ENCODE data around the gene CSNK1G1.
"Not testable (repeated sequence)": the region's sequence is repeated elsewhere in the genome, so short reads cannot be mapped to it uniquely, and the experiment has no call there.

Gene CSNK1G1

DNA sequence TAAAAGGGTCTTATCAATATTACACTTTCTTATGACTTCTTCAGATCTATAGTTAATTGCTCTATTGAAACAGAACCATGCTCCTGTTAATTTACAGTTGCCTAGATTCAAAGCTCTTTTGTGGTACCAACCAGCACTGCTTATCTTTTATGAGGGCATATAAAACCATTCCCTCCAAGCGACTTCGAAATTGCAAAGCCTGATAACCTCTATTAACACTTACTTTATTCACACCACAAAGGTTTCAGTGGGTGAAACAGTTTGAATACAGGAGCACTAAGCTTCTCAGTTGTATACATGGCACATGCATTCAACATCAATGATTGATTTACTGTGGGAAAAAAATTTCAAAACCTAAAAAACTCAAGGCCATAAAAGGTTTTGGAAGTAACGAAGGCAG, 118.3 kb downstream of the CSNK1G1 start:
- DNase-seq (ENCODE audit: low spot score), result no peak

DNA sequence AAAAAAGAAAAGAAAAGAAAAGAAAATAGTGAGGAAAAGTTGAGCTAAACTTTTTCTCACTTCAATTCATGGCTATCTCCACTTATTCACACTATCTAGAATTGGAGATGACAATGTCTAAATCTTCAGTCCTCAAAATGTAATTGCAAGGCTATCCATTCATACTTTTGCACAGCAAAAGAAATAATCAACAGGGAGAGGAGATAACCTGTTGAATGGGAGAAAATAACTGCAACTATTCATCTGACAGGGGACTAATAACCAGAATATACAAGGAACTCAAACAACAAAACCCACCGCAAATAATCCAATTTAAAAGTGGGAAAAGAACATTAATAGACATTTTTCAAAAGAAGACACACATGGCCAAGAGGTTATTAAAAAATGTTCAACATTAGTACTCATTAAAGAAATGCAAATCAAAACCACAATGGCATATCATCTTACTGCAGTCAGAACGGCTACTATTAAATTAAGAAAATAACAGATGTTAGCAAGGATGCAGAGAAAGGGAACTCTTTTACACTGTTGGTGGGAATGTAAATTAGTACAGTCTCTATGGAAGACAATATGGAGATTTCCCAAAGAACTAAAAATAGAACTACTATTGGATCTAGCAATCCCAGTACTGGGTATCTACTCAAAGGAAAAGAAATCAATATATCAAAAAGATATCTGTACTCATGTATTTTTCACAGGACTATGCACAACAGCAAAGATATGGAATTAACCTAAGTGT, 119.6 kb downstream of the CSNK1G1 start:
- no peak for DNase-seq (ENCODE audit: low spot score)

DNA sequence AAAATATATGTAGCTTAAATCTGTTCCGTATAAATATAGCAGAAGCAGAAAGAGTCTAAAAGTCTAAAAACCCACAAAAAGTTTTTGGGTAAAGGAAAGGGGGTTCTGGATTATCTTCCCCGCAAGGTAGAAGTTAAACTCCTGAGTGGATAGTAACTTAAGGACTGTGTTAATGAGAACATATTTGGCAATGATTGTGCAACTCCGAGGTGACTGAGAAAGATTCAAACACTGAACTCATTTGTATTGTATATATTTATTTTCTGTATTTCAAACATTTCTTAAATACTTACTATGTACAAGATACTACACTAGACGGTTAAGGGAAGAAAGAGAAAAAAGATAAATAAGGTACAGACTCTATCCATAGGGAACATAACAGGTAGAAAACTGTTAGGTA, 120.4 kb downstream of the CSNK1G1 start:
- no peak for DNase-seq (ENCODE audit: low spot score)

DNA sequence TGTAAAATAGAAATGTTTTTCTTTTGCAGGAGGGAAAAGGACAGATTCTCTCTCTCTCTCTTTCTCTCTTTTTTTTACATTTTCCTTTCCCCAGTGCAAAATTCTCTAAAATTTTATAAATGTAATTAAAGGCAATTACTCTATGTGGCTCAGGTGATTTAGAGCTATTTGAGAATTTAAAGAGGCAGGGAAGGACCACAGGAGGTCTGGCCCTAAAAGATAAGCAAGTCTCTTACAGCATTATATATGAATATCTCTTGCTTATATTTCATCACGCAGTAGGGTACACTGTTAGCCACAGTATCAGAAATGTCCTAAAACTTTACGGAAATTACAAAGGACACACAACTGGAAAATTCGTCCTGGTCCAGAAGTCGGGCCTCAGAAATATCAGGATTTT, 122.7 kb downstream of the CSNK1G1 start:
- no peak for DNase-seq (ENCODE audit: low spot score)

DNA sequence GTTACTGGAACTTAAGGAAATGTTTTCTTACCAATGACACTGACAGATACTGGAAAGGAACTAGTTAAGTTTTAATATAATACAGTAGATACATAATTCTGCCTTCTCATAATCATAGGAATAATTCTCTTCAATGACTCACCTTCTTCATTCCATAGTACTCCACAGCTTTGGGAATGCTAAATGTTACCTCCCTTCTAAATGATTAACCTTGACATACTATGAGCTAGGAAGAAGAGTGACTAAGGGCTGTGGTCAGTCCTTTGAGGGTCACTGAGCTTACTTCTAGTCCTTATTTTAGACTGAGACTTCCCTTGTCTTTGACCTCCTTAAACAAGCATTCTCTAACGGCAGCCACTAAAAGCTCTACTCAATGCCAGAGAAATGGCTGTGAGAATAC, 123.6 kb downstream of the CSNK1G1 start:
- no peak for DNase-seq (ENCODE audit: low spot score)

DNA sequence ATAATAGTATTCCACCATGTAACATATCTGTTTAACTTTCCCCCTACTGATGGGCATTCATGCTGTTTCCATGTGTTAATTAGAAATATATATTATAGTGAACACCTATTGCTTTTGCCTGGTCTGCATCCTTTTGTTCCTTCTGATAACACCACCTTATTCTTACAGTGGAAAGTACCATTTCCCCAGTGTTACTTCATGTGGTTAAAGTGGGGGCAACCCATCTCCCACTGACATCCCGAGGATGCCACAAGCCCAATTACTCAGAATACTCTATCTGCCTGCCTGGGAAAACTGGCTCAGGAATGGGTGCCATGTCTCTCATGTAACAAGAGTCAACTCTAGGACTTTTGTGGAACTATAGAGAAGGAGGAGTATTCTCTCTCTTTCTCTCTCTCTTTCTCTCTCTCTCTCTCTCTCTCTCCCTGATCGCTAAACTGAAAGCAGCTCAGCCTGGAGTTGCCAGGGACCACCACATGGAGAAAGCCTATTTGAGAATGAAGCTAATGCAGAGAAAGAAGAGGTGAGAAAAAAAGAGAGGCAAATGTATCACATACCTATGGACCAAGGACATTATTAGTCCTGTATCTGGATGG, 126.7 kb downstream of the CSNK1G1 start:
- no peak for DNase-seq (ENCODE audit: low spot score)

DNA sequence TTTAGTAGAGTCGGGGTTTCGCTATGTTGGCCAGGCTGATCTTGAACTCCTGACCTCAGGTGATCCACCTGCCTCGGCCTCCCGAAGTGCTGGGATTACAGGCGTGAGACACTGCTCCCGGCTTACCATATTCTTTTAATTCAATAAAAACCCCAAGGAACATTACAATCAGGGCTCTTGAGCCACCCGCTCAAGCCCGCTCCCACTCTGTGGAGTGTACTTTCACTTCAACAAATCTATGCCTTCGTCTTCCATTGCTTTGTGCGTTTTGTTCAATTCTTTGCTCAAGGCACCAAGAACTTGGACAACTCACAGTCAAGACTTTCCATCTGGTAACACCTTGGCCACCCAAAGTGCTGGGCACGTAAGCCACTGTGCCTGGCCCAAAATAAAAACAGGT, 130.2 kb downstream of the CSNK1G1 start:
- DNase-seq (ENCODE audit: low spot score), result no peak

DNA sequence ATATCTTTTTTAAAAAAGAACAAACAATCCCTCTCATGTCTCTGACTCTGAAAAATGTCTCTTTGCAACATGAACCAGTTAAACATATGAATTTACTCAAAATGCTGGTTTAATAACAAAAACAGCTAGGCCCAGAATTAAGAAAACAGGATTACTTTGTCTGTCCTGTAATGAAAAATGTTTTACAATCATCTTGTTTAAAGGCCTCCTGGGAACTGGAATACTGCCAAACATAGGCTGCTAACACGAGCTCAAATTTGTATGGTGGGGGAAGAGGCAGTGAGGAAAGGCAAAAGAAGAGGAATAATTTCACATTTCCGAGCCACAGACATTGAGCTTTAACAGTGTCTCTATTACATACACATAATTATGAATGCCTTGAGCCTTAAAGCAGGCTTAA, 131.5 kb downstream of the CSNK1G1 start:
- no peak for DNase-seq (ENCODE audit: low spot score)

DNA sequence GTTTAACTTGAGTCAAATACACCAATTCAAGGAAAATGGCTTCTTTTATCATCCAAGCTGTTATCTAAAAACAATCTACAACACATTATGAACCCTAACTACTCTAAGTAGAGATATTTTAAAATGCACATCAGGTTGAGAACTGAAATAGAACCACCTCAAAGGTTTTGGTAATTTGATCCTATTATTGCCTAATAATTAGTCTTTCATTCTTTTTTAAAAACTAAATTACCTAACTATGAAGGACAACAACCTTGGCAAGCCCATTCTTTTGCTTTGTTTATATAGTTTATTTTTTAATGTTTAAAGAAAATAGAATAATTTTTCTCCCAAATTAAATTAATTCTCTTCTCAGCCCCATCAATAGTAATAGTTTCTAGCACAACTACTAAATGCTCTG, 132.1 kb downstream of the CSNK1G1 start:
- no peak for DNase-seq (ENCODE audit: low spot score)

DNA sequence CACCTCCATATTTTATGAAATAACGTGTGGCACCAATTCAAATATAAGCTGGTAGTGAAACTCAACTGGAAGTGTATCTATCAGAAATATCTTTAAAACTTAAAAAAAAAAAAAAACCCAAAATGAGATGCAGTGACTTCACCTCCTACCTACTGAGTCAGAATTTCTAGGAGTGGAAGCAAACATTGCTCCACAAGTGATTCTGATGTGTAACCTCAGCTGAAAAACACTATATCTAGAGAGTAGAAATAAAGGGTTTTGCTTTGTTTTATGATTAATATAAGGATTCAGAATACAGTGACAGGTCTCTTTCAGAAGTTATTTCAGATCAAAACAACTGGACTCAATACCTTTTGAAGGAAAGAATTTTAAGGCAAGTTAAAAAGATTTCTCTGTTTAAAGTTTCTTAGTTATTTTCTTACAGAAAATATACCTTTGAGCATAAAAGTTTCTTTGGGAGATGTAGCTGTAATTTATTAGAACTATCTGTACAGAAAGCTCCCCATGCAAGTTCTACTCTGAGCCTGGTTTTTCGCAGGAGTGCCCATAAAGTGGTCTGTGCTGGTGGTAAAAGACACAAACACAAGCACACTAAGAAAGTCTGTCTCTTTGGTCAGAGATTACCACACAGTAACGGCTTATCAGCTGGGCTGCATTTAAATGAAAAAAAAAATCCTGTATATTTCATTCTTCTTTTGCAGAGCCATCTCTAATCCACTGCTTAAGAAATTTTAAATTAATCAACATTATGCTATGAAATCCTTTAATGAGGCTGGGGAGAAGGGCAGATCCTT, 133.2 kb downstream of the CSNK1G1 start:
- no peak for DNase-seq (ENCODE audit: low spot score)

DNA sequence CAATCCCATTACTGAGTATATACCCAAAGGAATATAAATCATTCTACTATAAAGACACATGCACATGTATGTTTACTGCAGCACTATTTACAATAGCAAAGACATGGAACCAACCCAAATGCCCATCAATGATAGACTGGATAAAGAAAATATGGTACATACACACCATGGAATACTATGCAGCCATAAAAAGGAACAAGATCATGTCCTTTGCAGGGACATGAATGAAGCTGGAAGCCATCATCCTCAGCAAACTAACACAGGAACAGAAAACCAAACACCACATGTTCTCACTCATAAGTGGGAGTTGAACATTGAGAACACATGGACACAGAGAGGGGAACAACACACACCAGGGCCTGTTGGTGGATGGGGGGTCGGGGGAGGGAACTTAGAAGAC, 134.1 kb downstream of the CSNK1G1 start:
- DNase-seq (ENCODE audit: low spot score), result not testable (repeated sequence)

DNA sequence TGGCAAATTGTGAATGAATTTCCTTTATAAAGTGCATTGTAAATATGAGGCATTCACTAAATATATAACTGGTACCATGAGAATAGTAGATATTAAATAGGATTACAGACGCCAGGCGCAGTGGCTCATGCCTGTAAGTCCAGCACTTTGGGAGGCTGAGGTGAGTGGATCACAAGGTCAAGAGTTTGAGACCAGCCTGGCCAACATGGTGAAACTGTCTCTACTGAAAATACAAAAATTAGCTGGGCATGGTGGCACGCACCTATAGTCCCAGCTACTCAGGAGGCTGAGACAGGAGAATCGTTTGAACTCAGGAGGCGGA, 138.6 kb downstream of the CSNK1G1 start:
- not testable (repeated sequence) for DNase-seq (ENCODE audit: low spot score)

DNA sequence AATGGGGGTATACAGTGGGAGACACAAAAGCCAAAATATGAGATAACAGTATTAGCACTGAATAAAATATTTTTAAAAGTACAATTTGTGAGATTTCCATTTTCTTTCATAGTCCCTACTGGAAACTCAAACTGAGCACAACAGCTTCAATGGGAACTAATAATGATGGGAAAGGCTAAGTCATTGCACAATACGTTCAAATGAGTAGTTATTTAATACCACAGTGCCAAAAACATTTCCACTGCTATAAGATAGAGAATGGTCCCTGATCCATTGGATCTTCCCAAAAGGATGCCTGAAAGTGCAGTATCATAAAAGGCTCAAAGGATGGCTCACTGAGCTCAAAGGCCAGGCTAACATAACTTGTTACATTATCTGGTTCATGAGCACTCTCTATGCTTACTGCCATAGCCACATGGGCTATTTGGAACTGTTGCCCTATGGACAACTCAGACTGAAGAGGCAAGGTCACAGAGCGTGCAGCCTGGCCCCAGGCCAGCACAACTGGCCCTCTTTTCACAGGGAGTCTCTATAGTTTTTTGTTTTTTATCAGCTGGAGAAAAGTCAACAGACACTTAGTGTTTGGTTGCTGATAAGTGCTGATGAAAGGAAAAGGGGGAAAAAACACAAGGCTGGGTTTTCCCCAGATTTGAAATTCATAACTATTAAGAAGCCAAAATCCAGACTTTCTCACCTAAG, 139.1 kb downstream of the CSNK1G1 start:
- no peak for DNase-seq (ENCODE audit: low spot score)

DNA sequence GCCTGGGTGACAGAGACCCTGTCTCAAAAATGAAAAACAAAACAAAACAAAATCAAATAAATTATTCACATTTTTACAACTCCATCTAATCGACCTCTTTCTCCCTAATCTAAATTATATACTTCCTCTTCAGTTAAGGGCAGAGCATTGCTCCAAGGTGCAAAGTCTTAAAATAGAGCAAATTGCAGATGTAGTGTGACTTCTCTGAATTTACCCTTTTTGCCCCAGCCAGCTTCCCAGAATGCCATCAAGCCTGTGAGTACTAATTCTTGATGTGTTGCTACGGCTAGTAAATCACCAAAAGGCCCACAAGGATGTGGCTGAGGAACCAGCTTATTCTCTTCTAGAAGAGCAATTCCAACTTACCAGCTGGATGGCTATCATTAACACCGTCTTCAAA, 139.8 kb downstream of the CSNK1G1 start:
- DNase-seq (ENCODE audit: low spot score), result no peak

DNA sequence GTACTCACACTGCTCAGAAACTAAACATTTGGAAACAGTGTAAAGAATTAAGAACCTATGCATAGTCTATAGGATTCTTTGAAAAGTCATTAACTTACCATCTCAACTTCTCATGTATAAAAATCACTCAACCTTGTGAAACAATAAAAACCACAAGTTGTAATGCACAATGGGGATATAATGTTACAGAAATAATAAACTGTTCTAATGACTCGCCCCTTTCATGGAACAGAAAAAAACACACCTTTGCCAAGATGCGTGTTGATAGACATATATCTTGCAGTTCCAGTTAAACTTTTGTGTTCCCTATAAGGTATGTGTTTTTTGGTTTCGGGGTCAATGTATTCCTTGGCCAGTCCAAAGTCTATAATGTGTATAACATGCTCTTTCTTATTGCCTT, 142.3 kb downstream of the CSNK1G1 start:
- no peak for DNase-seq (ENCODE audit: low spot score)

DNA sequence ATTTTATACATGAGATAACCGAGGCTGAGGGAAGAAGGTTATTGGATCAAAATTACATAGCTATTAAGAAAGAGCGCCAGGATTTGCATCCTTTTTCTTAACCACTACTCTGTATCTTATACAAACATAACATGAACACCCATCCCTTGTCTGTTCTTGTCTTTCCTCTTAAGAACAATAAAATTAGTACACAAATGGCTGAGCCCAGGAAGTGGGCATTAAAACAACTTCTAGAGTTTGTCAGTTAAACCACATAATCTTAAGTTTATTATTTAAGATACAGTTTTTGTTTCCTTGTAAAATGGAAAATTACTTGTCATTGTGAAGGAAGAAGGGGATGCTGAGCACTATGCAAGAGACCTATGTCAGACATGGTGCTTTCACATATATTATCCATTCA, 144.3 kb downstream of the CSNK1G1 start:
- no peak for DNase-seq (ENCODE audit: low spot score)

DNA sequence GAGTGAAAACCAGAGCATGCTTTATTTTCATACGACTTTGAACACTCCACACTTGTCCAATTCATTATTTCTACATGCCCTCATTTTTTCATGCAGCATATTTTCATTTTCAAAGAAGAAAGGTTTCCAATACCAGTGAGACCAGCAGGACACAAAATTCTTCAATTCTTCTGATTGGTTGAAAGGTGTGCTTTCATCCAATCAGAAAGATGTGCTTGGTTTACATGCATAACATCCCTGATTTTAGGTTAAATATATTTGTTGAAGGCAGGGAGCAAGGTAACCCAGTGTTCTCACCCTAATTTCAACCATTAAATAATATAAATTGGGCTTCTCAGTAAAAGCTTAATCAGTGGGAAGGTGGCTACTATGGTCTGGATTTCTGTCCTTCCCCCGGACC, 145.6 kb downstream of the CSNK1G1 start:
- no peak for DNase-seq (ENCODE audit: low spot score)

DNA sequence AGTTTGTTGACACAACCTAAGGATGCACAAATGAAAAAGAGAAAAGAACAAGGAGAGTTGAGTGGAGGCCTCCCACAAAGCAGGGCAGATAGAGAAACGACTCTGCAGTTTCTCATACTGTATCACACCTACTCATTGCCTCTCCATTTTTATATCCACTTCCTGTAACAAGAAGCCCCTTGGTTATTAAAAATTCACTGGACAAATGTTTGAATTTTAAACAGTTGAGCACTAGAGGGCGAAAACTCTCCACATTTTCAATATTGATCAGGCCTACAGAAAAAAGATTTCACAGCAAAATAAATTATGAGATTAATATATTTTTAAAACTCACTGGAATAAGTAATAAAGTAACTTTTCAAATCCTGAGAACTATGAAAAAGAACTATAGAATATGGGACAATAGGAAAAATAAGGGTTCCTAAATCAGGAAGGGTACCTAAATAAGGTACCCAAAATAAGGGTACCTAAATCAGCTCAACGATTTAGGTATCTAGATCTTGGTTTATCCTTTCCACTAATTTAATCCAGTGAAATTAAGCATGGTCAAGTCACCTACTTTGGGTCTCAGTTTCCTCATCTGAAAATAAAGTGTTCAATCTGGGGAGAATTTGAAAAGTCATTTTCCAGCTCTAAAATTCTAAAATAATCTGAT, 146.2 kb downstream of the CSNK1G1 start:
- DNase-seq (ENCODE audit: low spot score), result peak; percentile 56

DNA sequence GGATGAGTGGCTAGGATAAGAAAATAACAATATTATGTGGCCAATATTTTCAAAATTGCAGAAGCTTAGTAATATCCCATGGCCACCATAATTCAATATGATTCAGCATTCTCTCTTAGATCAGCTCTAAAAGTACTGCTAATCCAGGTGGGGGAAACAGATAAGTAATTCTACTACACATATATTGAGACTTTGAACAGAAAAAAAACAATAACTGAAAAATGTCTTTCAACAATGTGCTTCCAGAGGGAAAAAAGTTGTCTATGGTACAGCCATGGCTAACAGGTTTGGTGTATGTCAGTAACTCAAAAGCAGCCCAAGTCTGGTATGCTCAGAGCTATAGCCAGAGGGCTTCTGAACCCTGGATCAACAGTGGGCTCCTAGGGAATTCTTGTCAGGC, 150.8 kb downstream of the CSNK1G1 start:
- DNase-seq (ENCODE audit: low spot score), result no peak

DNA sequence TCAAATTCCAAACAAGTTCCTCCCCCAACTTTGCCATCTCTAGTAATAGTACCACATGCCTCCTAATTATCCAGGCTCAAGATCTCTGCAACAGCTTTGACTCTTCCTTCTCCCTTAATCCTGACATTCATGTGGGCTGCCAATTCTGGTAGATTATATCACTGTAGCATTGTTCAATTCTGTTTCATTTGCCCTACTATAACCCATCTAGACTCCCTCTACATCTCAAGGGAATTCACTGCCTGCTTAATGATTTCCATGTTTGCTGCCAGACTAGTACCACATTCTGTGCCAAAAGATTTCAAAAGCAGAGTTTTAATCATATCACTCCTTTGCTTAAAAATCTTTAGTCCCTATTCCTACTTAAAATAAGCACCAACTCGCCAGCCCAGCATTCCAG, 158.5 kb downstream of the CSNK1G1 start:
- no peak for DNase-seq (ENCODE audit: low spot score)

DNA sequence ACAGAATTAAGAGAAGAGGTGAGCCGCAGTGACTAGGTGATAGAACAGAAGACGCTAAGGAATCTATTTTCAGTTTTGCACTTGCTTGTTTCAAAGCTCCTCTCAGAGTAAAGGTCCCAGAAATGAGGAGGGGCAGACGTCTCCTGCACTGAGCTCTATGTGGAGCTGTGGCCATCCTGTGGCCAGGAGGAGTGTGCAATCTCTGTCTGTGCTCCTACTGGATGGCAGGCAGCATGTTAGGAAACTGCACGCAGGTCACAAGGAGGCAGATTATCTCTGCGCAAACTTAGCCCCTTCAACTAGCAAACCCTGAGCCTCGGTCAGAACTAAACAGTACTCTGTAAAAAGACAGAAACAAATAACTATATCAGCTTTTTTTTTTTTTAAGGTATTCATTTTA, 162.0 kb downstream of the CSNK1G1 start:
- DNase-seq (ENCODE audit: low spot score), result no peak
